ENCODE measurements around the gene RNF212.

RNF212 gene

DNA sequence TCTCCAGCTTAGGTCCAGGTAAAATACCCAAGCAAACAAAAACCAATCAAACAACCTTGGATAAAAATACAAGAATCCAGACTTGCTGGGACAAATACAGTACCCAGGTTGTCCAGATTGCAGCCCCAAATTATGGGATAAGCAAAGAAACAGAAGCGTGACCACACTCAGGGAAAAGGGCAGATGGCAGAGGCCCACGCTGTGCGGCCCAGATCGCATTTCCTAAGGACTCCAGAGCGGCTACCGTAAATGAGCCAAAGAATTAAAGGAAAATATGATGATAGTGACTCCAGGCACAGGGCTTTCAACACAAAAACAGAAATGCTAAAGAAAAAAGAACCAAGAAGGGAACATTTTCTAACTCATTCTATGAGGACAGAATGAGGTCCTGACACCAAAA is 51.6 kb downstream of the RNF212 start:
- no peaks in the 10 kb centered on the region for H3K36me3 ChIP-seq (ENCODE audit: insufficient read depth, low read length)
- no peaks in the 10 kb centered on the region for H3K79me2 ChIP-seq (ENCODE audit: insufficient read depth, low read length)
- no peak overlapping the region for H3K4me2 ChIP-seq (ENCODE audit: low read depth, low read length, poor library complexity, severe bottlenecking)
- H3K9ac ChIP-seq (ENCODE audit: low read depth, low read length, poor library complexity, severe bottlenecking), result no peak overlapping the region
- no peaks in the 10 kb centered on the region for H3K4me1 ChIP-seq (ENCODE audit: insufficient read depth, low read length, poor library complexity, severe bottlenecking)
- H3F3A ChIP-seq (ENCODE audit: low read depth), result no peaks in the 10 kb centered on the region
- no peaks in the 10 kb centered on the region for H4K20me1 ChIP-seq (ENCODE audit: insufficient read depth, low read length, poor library complexity, severe bottlenecking)
- H3K9me3 ChIP-seq (ENCODE audit: insufficient read depth, low read depth, low read length), result no peaks in the 10 kb centered on the region; the same call in 1 of the 2 replicates
- TF ChIP-seq EZH2phosphoT487 (IDR thresholded peaks at IDR 0.05; ENCODE audit: borderline replicate concordance), result no peak
- TF ChIP-seq, protein P1, sequence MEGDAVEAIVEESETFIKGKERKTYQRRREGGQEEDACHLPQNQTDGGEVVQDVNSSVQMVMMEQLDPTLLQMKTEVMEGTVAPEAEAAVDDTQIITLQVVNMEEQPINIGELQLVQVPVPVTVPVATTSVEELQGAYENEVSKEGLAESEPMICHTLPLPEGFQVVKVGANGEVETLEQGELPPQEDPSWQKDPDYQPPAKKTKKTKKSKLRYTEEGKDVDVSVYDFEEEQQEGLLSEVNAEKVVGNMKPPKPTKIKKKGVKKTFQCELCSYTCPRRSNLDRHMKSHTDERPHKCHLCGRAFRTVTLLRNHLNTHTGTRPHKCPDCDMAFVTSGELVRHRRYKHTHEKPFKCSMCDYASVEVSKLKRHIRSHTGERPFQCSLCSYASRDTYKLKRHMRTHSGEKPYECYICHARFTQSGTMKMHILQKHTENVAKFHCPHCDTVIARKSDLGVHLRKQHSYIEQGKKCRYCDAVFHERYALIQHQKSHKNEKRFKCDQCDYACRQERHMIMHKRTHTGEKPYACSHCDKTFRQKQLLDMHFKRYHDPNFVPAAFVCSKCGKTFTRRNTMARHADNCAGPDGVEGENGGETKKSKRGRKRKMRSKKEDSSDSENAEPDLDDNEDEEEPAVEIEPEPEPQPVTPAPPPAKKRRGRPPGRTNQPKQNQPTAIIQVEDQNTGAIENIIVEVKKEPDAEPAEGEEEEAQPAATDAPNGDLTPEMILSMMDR (conservative IDR thresholded peaks at IDR 0.05; ENCODE audit: low read length), result no peak
- H2AFZ ChIP-seq (ENCODE audit: low read length), result no peak overlapping the region
- no peak overlapping the region for H3K4me3 ChIP-seq (ENCODE audit: low read length, poor library complexity, severe bottlenecking)
- H3K27me3 ChIP-seq (ENCODE audit: insufficient read depth, low read length, poor library complexity, severe bottlenecking), result no peaks in the 10 kb centered on the region
- H3K9me2 ChIP-seq (replicated peaks; ENCODE audit: low read depth, low read length), result no peaks in the 10 kb centered on the region

DNA sequence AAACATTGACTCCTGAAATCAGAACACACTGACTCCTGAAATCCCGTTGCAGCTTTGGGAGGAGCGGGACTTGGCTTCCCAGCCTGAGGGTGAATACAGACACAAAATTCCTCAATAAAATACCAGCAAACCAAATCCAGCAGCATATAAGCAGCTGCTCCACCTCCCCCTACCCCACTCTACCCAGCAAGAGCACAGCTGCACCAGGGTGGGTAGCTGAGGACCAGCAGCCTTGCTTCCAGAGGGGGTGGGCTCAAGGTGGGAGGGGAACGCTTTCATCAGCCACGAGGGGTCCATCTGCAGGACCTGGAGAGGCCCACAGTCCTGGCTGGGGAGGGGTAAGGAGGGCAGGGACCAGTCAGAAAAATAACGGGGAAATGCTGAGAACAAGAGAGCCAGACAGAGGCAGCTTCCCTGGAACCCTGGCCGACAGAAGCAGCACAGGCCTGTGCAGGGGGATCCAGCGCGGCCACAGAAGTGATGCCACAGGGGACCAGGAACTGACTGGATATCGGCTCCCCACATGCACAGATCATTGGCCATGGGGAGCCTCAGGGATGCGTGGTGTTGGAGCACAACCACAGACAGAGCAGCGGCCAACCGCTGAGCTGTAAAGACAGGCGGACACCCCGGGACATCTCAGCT is 52.2 kb downstream of the RNF212 start:
- Histone ChIP-seq H3F3A (ENCODE audit: low read depth) (no peaks in the 10 kb centered on the region), H4K20me1 (ENCODE audit: insufficient read depth, low read length, poor library complexity, severe bottlenecking) (no peaks in the 10 kb centered on the region), H3K36me3 (ENCODE audit: insufficient read depth, low read length) (no peaks in the 10 kb centered on the region), H3K27me3 (ENCODE audit: insufficient read depth, low read length, poor library complexity, severe bottlenecking) (no peaks in the 10 kb centered on the region), H3K9ac (ENCODE audit: low read depth, low read length, poor library complexity, severe bottlenecking) (no peak overlapping the region), H2AFZ (ENCODE audit: low read length) (no peak overlapping the region), H3K4me3 (ENCODE audit: low read length, poor library complexity, severe bottlenecking) (no peak overlapping the region), H3K9me2 (replicated peaks; ENCODE audit: low read depth, low read length) (no peaks in the 10 kb centered on the region), H3K4me2 (ENCODE audit: low read depth, low read length, poor library complexity, severe bottlenecking) (no peak overlapping the region), H3K9me3 (ENCODE audit: insufficient read depth, low read depth, low read length) (no peaks in the 10 kb centered on the region; the same call in 1 of the 2 replicates), H3K79me2 (ENCODE audit: insufficient read depth, low read length) (no peaks in the 10 kb centered on the region), H3K4me1 (ENCODE audit: insufficient read depth, low read length, poor library complexity, severe bottlenecking) (no peaks in the 10 kb centered on the region)
- TF ChIP-seq, protein P1 (conservative IDR thresholded peaks at IDR 0.05; ENCODE audit: low read length), result no peak
- no peak for TF ChIP-seq EZH2phosphoT487 (IDR thresholded peaks at IDR 0.05; ENCODE audit: borderline replicate concordance)

DNA sequence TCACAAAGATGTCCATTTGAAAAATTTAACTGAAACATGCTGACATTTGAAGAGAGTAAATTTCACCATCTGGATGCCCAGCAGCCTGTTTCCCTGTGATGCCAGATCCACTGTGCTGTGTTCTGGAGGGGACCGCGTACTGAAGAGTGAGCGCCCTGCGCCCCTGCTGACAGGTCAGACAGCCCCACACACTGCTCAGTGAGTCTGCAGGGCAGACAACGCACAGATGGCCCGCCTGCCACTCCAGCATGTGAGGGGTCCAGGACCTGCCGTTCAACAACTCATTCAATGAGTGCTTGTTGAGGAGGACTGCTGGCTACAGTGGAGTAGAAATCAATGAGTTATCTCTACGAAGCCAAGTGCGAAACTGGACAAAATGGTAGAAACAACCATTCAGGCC is 52.7 kb downstream of the RNF212 start:
- H4K20me1 ChIP-seq (ENCODE audit: insufficient read depth, low read length, poor library complexity, severe bottlenecking), result no peaks in the 10 kb centered on the region
- no peaks in the 10 kb centered on the region for H3K79me2 ChIP-seq (ENCODE audit: insufficient read depth, low read length)
- H3K4me2 ChIP-seq (ENCODE audit: low read depth, low read length, poor library complexity, severe bottlenecking), result no peak overlapping the region
- no peak overlapping the region for H3K9ac ChIP-seq (ENCODE audit: low read depth, low read length, poor library complexity, severe bottlenecking)
- H3K36me3 ChIP-seq (ENCODE audit: insufficient read depth, low read length), result no peaks in the 10 kb centered on the region
- TF ChIP-seq, protein P1 (conservative IDR thresholded peaks at IDR 0.05; ENCODE audit: low read length), result no peak
- TF ChIP-seq EZH2phosphoT487 (IDR thresholded peaks at IDR 0.05; ENCODE audit: borderline replicate concordance), result no peak
- H3K9me3 ChIP-seq (ENCODE audit: insufficient read depth, low read depth, low read length), result no peaks in the 10 kb centered on the region; the same call in 1 of the 2 replicates
- no peaks in the 10 kb centered on the region for H3K27me3 ChIP-seq (ENCODE audit: insufficient read depth, low read length, poor library complexity, severe bottlenecking)
- no peaks in the 10 kb centered on the region for H3K4me1 ChIP-seq (ENCODE audit: insufficient read depth, low read length, poor library complexity, severe bottlenecking)
- H3F3A ChIP-seq (ENCODE audit: low read depth), result no peaks in the 10 kb centered on the region
- H3K9me2 ChIP-seq (replicated peaks; ENCODE audit: low read depth, low read length), result no peaks in the 10 kb centered on the region
- H3K4me3 ChIP-seq (ENCODE audit: low read length, poor library complexity, severe bottlenecking), result no peak overlapping the region
- no peak overlapping the region for H2AFZ ChIP-seq (ENCODE audit: low read length)
